ENCODE data around the gene MS4A10.
"Not testable (repeated sequence)": the region's sequence is repeated elsewhere in the genome, so short reads cannot be mapped to it uniquely, and the experiment has no call there.

The MS4A10 gene

GRCh38 chr11:60754887-60755286 is 30.2 kb upstream of the MS4A10 start:
- no peaks in the 10 kb centered on the region for H3K4me1 ChIP-seq (ENCODE audit: control insufficient read depth, insufficient read depth, low read length, unreplicated experiment)
- H3K27me3 ChIP-seq (ENCODE audit: insufficient read depth, low read length) = peaks cover 57% of the 10 kb centered on the region
- no peak overlapping the region for H2AFZ ChIP-seq (ENCODE audit: low read length, unreplicated experiment)
- no peak overlapping the region for H3K4me3 ChIP-seq (ENCODE audit: low read depth, low read length)
- H3K79me2 ChIP-seq (ENCODE audit: control insufficient read depth, insufficient read depth, low read length, unreplicated experiment) = no peaks in the 10 kb centered on the region
- H3K36me3 ChIP-seq (ENCODE audit: insufficient read depth, low read length) = no peaks in the 10 kb centered on the region
- no peak overlapping the region for H3K27ac ChIP-seq (ENCODE audit: low read depth, low read length)

- Histone ChIP-seq H3K79me2 (ENCODE audit: control insufficient read depth, insufficient read depth, low read length, unreplicated experiment) (no peaks in the 10 kb centered on the region), H3K4me3 (ENCODE audit: low read depth, low read length) (no peak within 1 kb of the TSS), H3K4me1 (ENCODE audit: control insufficient read depth, insufficient read depth, low read length, unreplicated experiment) (no peaks in the 10 kb centered on the region), H3K36me3 (ENCODE audit: insufficient read depth, low read length) (no peaks in the 10 kb centered on the region), H2AFZ (ENCODE audit: low read length, unreplicated experiment) (no peak within 1 kb of the TSS), H3K27me3 (ENCODE audit: insufficient read depth, low read length) (peaks cover 65% of the 10 kb centered on the region), H3K27ac (ENCODE audit: low read depth, low read length) (no peak within 1 kb of the TSS)
Observed at GRCh38 chr11:60756307-60757032, 28.7 kb upstream of the MS4A10 start, which contains the start of gene MS4A15. MS4A15 (plus strand) TSS chr11:60756867; CDS start chr11:60763734, 6,867 bp downstream.

GRCh38 chr11:60757231-60757800 is 27.8 kb upstream of the MS4A10 start:
- Histone ChIP-seq H3K27ac (ENCODE audit: low read depth, low read length) (no peak overlapping the region), H2AFZ (ENCODE audit: low read length, unreplicated experiment) (no peak overlapping the region), H3K36me3 (ENCODE audit: insufficient read depth, low read length) (no peaks in the 10 kb centered on the region), H3K27me3 (ENCODE audit: insufficient read depth, low read length) (peaks cover 68% of the 10 kb centered on the region), H3K79me2 (ENCODE audit: control insufficient read depth, insufficient read depth, low read length, unreplicated experiment) (no peaks in the 10 kb centered on the region), H3K4me1 (ENCODE audit: control insufficient read depth, insufficient read depth, low read length, unreplicated experiment) (no peaks in the 10 kb centered on the region), H3K4me3 (ENCODE audit: low read depth, low read length) (no peak overlapping the region)

GRCh38 chr11:60758671-60759070 is 26.5 kb upstream of the MS4A10 start:
- not testable (repeated sequence) for H3K79me2 ChIP-seq (ENCODE audit: control insufficient read depth, insufficient read depth, low read length, unreplicated experiment)

GRCh38 chr11:60759438-60760225 is 25.5 kb upstream of the MS4A10 start:
- H3K36me3 ChIP-seq (ENCODE audit: insufficient read depth, low read length); H3K4me3 ChIP-seq (ENCODE audit: low read depth, low read length); H3K27ac ChIP-seq (ENCODE audit: low read depth, low read length); H3K4me1 ChIP-seq (ENCODE audit: control insufficient read depth, insufficient read depth, low read length, unreplicated experiment); H2AFZ ChIP-seq (ENCODE audit: low read length, unreplicated experiment); H3K79me2 ChIP-seq (ENCODE audit: control insufficient read depth, insufficient read depth, low read length, unreplicated experiment): not testable (repeated sequence)
- H3K27me3 ChIP-seq (ENCODE audit: insufficient read depth, low read length) = peaks cover 73% of the 10 kb centered on the region

More at GRCh38 chr11:60758671-60759070, 26.5 kb upstream of the MS4A10 start:
- not testable (repeated sequence) for H3K4me3 ChIP-seq (ENCODE audit: low read depth, low read length); H3K27ac ChIP-seq (ENCODE audit: low read depth, low read length); H3K4me1 ChIP-seq (ENCODE audit: control insufficient read depth, insufficient read depth, low read length, unreplicated experiment); H3K36me3 ChIP-seq (ENCODE audit: insufficient read depth, low read length); H2AFZ ChIP-seq (ENCODE audit: low read length, unreplicated experiment)
- peaks cover 68% of the 10 kb centered on the region for H3K27me3 ChIP-seq (ENCODE audit: insufficient read depth, low read length)

GRCh38 chr11:60761436-60762190 is 23.5 kb upstream of the MS4A10 start:
- Histone ChIP-seq H3K36me3 (ENCODE audit: insufficient read depth, low read length) (no peaks in the 10 kb centered on the region), H3K4me1 (ENCODE audit: control insufficient read depth, insufficient read depth, low read length, unreplicated experiment) (no peaks in the 10 kb centered on the region), H3K27me3 (ENCODE audit: insufficient read depth, low read length) (peaks cover 83% of the 10 kb centered on the region), H2AFZ (ENCODE audit: low read length, unreplicated experiment) (no peak overlapping the region), H3K4me3 (ENCODE audit: low read depth, low read length) (no peak overlapping the region), H3K27ac (ENCODE audit: low read depth, low read length) (no peak overlapping the region), H3K79me2 (ENCODE audit: control insufficient read depth, insufficient read depth, low read length, unreplicated experiment) (no peaks in the 10 kb centered on the region)

GRCh38 chr11:60762851-60763691 is 22.1 kb upstream of the MS4A10 start:
- no peaks in the 10 kb centered on the region for H3K79me2 ChIP-seq (ENCODE audit: control insufficient read depth, insufficient read depth, low read length, unreplicated experiment)
- peaks cover 79% of the 10 kb centered on the region for H3K27me3 ChIP-seq (ENCODE audit: insufficient read depth, low read length)
- no peaks in the 10 kb centered on the region for H3K36me3 ChIP-seq (ENCODE audit: insufficient read depth, low read length)
- H3K4me1 ChIP-seq (ENCODE audit: control insufficient read depth, insufficient read depth, low read length, unreplicated experiment) = no peaks in the 10 kb centered on the region
- H2AFZ ChIP-seq (ENCODE audit: low read length, unreplicated experiment) = no peak overlapping the region
- no peak overlapping the region for H3K27ac ChIP-seq (ENCODE audit: low read depth, low read length)
- no peak overlapping the region for H3K4me3 ChIP-seq (ENCODE audit: low read depth, low read length)

GRCh38 chr11:60763692-60764369 is 21.3 kb upstream of the MS4A10 start:
- Histone ChIP-seq H3K79me2 (ENCODE audit: control insufficient read depth, insufficient read depth, low read length, unreplicated experiment) (no peaks in the 10 kb centered on the region), H3K36me3 (ENCODE audit: insufficient read depth, low read length) (no peaks in the 10 kb centered on the region), H2AFZ (ENCODE audit: low read length, unreplicated experiment) (no peak overlapping the region), H3K27me3 (ENCODE audit: insufficient read depth, low read length) (peaks cover 78% of the 10 kb centered on the region), H3K4me1 (ENCODE audit: control insufficient read depth, insufficient read depth, low read length, unreplicated experiment) (no peaks in the 10 kb centered on the region), H3K27ac (ENCODE audit: low read depth, low read length) (no peak overlapping the region), H3K4me3 (ENCODE audit: low read depth, low read length) (no peak overlapping the region)

GRCh38 chr11:60764879-60765278 is 20.3 kb upstream of the MS4A10 start:
- no peak overlapping the region for H3K27ac ChIP-seq (ENCODE audit: low read depth, low read length)
- no peaks in the 10 kb centered on the region for H3K79me2 ChIP-seq (ENCODE audit: control insufficient read depth, insufficient read depth, low read length, unreplicated experiment)
- H2AFZ ChIP-seq (ENCODE audit: low read length, unreplicated experiment) = no peak overlapping the region
- H3K27me3 ChIP-seq (ENCODE audit: insufficient read depth, low read length) = peaks cover 76% of the 10 kb centered on the region
- H3K36me3 ChIP-seq (ENCODE audit: insufficient read depth, low read length) = no peaks in the 10 kb centered on the region
- H3K4me3 ChIP-seq (ENCODE audit: low read depth, low read length) = no peak overlapping the region
- H3K4me1 ChIP-seq (ENCODE audit: control insufficient read depth, insufficient read depth, low read length, unreplicated experiment) = no peaks in the 10 kb centered on the region
